ENCODE results near the gene FRAT2. TPM values are rescaled to one million over a fixed set of nuclear protein-coding genes. Genes with fewer than 3 reads are reported as not detected.

FRAT2 gene
- total and polyA plus RNA-seq, 2 of the 13 experiments (the other 11 are each of a cell fraction or from before 2014, with no cell fraction given) = 7.2 to 14.1 TPM

DNA sequence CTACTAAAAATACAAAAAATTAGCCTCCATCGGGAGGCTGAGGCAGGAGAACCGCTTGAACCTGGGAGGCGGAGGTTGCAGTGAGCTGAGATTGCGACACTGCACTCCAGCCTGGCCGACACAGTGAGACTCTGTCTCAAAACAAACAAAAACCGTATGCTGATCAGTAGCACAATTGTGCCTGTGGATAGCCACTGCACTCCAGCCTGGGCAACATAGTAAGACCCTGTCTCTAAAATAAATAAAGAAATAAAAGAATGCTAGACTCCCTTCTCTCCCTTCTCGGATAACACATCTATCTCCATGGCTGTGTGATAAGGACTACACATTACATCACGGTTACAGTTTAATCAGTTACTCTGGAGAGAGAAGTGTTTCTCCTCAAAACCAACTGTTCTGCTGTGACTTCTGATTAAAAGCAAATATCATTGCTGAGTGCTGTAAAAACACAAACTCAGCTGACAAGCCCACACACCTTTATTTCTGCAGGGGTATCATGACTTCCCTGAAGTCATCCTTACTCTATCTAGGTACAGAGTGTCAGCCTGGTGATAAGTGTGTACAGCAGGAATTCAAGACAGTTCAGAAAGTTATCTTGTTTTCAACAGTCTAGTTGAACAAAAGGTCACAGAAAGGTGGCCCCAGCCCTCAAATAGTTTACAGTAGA is 36.8 kb downstream of the FRAT2 start:
- peak overlapping the region in 1 of 3 experiments; percentile 11; a peak in 1 of 6 replicates for H3K4me3 ChIP-seq (replicated peaks in 1 of 3; ENCODE audit: insufficient read depth in 1 of 3, low read depth in 2 of 3, low read length in 3 of 3)
- H3K9ac ChIP-seq (ENCODE audit: insufficient read depth, low read depth, low read length) = peak overlapping the region; percentile 28; the same call in 1 of the 2 replicates
- peak overlapping the region; percentile 70 for H3K4me2 ChIP-seq (ENCODE audit: low read depth, low read length)
- H3K27ac ChIP-seq (ENCODE audit: extremely low read length, insufficient read depth, low read length) = no peak overlapping the region
- peak; percentile 56 for ATAC-seq
- no peaks in the 10 kb centered on the region for H3K9me3 ChIP-seq (ENCODE audit: low read length)
- H4K20me1 ChIP-seq (ENCODE audit: insufficient read depth, low read length) = no peaks in the 10 kb centered on the region
- H3K79me2 ChIP-seq (ENCODE audit: insufficient read depth, low read length) = no peaks in the 10 kb centered on the region
- in situ Hi-C loops (cut with HindIII; ENCODE audit: extremely low pct_ligation_motif_present, low pct_unique_long_range_greater_than_20kb) (no loop called here), intact Hi-C loops (cut with micrococcal nuclease; ENCODE audit: unreplicated experiment) (no loop called here)
- H2AFZ ChIP-seq (ENCODE audit: low read length) = peak overlapping the region; percentile 42
- BruUV-seq (replicated peaks) = no TSS peak
- WGBS (ENCODE audit: low lambda C conversion rate) = 2% methylated on average over 8 of the region's 8 CpGs
- ChIA-PET CTCF (ENCODE audit: low intra/inter-chr PET ratio, low total read pairs) (no interaction called here), POLR2A (no interaction called here)
- DNase-seq (ENCODE audit: low spot score) = peak; percentile 54
- no peak for FAIRE-seq
- H3K4me1 ChIP-seq (ENCODE audit: insufficient read depth, low read length) = peaks cover 52% of the 10 kb centered on the region
- no peaks in the 10 kb centered on the region for H3K27me3 ChIP-seq (ENCODE audit: control insufficient read depth in 1 of 2, insufficient read depth in 2 of 2, low read length in 2 of 2)
- no peaks in the 10 kb centered on the region for H3K36me3 ChIP-seq (replicated peaks in 1 of 2; ENCODE audit: control insufficient read depth in 1 of 2, insufficient read depth in 2 of 2, low read length in 2 of 2)
- no peak for TF ChIP-seq PHF20 (CRISPR knock-in tag; IDR thresholded peaks at IDR 0.05)
- TF ChIP-seq ZNF567 (CRISPR knock-in tag; IDR thresholded peaks at IDR 0.05; ENCODE audit: borderline replicate concordance) = no peak
- TF ChIP-seq ZNF652 (CRISPR knock-in tag; IDR thresholded peaks at IDR 0.05; ENCODE audit: borderline replicate concordance, low read depth) = no peak
- no peak for TF ChIP-seq ATF5 (CRISPR knock-in tag; IDR thresholded peaks at IDR 0.05; ENCODE audit: low read depth)
- TF ChIP-seq, protein P1, sequence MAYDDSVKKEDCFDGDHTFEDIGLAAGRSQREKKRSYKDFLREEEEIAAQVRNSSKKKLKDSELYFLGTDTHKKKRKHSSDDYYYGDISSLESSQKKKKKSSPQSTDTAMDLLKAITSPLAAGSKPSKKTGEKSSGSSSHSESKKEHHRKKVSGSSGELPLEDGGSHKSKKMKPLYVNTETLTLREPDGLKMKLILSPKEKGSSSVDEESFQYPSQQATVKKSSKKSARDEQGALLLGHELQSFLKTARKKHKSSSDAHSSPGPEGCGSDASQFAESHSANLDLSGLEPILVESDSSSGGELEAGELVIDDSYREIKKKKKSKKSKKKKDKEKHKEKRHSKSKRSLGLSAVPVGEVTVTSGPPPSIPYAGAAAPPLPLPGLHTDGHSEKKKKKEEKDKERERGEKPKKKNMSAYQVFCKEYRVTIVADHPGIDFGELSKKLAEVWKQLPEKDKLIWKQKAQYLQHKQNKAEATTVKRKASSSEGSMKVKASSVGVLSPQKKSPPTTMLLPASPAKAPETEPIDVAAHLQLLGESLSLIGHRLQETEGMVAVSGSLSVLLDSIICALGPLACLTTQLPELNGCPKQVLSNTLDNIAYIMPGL (CRISPR knock-in tag; IDR thresholded peaks at IDR 0.05; ENCODE audit: borderline replicate concordance in 1 of 2, low read depth in 1 of 2) = no peak
- TF ChIP-seq, protein P2, sequence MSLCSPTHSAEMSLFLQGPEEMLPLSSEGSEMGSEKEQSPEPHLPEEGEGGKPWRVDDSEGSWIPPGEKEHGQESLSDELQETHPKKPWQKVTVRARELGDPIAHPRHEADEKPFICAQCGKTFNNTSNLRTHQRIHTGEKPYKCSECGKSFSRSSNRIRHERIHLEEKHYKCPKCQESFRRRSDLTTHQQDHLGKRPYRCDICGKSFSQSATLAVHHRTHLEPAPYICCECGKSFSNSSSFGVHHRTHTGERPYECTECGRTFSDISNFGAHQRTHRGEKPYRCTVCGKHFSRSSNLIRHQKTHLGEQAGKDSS (CRISPR knock-in tag; IDR thresholded peaks at IDR 0.05; ENCODE audit: borderline replicate concordance, low read depth) = peak; percentile 64; the same call in 1 of the 2 replicates
- peak; percentile 37; the same call in 1 of the 2 replicates for TF ChIP-seq CHD4 (IDR thresholded peaks at IDR 0.05; ENCODE audit: borderline replicate concordance, low read length)
- TF ChIP-seq ZNF101 (CRISPR knock-in tag; IDR thresholded peaks at IDR 0.05; ENCODE audit: borderline replicate concordance, low read depth) = no peak
- TF ChIP-seq SAP130 (CRISPR knock-in tag; IDR thresholded peaks at IDR 0.05; ENCODE audit: low read depth) = peak; percentile 34
- TF ChIP-seq ZBTB46 (CRISPR knock-in tag; IDR thresholded peaks at IDR 0.05; ENCODE audit: borderline replicate concordance) = no peak
- TF ChIP-seq LCORL (IDR thresholded peaks at IDR 0.05) = no peak
- 0 out of 2 replicates have a peak, but pooled peaks have one; percentile 16 for TF ChIP-seq LCORL (CRISPR knock-in tag; IDR thresholded peaks at IDR 0.05)
- TF ChIP-seq, protein P3, sequence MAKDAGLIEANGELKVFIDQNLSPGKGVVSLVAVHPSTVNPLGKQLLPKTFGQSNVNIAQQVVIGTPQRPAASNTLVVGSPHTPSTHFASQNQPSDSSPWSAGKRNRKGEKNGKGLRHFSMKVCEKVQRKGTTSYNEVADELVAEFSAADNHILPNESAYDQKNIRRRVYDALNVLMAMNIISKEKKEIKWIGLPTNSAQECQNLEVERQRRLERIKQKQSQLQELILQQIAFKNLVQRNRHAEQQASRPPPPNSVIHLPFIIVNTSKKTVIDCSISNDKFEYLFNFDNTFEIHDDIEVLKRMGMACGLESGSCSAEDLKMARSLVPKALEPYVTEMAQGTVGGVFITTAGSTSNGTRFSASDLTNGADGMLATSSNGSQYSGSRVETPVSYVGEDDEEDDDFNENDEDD (CRISPR knock-in tag; IDR thresholded peaks at IDR 0.05; ENCODE audit: borderline replicate concordance) = no peak
- TF ChIP-seq PRPF4 (IDR thresholded peaks at IDR 0.05; ENCODE audit: low read depth, low read length, poor library complexity, severe bottlenecking) = no peak
- TF ChIP-seq NAIF1 (CRISPR knock-in tag; IDR thresholded peaks at IDR 0.05; ENCODE audit: borderline replicate concordance) = peak; percentile 70; the same call in 1 of the 2 replicates
- no peak for TF ChIP-seq PHF8 (CRISPR knock-in tag; IDR thresholded peaks at IDR 0.05)
- peak; percentile 69; the same call in 1 of the 2 replicates for TF ChIP-seq ZNF292 (CRISPR knock-in tag; IDR thresholded peaks at IDR 0.05; ENCODE audit: borderline replicate concordance, low read depth)
- no peak for TF ChIP-seq ETV6 (CRISPR knock-in tag; conservative IDR thresholded peaks at IDR 0.05)
